ENCODE data around the gene ECHDC3. TPM values are rescaled to one million over a fixed set of nuclear protein-coding genes. Genes with fewer than 3 reads are reported as not detected.

ECHDC3 gene
- polyA plus RNA-seq, 10 donors: 5.3 to 9.4 (median 7.1) TPM

GRCh38 chr10:11746883-11747539 is 4.8 kb downstream of the ECHDC3 start:
- DNase-seq: no peak

DNA sequence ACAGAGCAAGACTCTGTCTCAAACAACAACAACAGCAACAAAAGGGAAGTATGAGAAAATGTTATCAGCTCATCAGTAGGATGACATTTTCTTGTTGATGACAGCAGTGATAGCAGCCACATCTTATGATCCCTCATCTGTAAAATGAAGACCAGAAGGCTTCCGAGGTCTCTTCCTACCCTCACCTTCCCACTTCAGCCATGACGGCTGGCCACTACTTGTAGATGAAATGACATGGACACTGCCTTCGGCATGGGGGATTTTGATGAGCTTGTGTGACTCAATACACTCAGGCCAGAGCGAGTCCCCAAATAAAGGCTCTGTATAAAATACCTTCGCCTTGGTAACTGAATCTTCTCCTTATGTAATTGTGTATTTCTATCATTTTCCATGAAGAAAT is 6.7 kb downstream of the ECHDC3 start:
- no peak for DNase-seq

GRCh38 chr10:11750420-11750819 is 8.2 kb downstream of the ECHDC3 start:
- DNase-seq: no peak

DNA sequence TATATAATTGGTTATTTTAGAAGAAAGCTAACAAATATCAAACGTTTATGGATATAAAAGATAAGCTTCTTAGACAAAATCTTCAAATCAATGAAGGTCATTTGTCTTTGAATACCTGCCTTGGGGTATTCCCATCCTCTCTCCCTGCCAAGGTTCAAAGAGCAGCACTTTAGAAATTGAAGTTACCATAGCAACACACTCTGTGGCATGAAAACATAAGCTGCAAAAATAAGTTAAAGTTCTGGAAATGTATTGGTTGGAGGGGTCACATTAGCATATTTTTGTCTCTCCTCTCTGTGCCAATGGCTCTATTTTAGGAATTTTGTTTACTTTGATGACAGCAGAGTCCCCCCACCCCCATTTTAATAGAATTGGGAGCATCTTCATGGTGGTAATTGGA is 12.0 kb downstream of the ECHDC3 start:
- no peak for DNase-seq

- no peak for DNase-seq
Measured at GRCh38 chr10:11754620-11755019, 12.4 kb downstream of the ECHDC3 start.

DNA sequence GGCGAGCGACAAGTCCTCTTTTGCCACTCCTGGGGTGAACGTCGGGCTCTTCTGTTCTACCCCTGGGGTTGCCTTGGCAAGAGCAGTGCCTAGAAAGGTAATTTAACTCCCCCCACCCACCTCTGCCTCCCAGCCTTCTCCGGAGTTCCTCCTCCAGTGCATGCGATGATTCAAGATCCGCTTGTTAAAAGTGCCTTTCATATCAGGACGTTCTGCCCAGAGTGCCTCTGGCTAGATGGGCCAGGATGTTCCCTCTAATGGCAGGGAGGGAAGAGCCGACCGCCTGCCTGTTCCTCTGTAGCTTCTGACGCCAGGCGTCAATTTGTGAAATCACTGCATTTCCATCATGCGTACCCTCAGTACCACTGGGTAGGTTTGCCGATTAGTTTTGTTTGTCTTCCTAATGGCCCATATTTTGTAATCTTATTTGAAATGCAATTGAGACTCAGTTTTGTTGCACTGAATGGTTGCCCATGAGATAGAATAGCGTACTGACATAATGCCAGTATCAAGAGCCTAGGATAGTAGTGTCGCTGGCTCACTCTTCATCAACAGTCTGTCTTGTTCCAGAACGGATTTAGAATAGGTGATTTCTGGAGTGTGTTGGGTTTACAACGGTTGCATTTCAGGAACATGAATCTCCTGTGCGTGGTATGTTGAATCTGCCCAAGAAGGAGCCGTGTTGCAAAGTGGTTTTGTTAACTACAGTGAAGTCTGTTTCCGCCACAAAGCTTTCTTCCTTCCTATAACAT is 13.5 kb downstream of the ECHDC3 start:
- no peak for DNase-seq

DNA sequence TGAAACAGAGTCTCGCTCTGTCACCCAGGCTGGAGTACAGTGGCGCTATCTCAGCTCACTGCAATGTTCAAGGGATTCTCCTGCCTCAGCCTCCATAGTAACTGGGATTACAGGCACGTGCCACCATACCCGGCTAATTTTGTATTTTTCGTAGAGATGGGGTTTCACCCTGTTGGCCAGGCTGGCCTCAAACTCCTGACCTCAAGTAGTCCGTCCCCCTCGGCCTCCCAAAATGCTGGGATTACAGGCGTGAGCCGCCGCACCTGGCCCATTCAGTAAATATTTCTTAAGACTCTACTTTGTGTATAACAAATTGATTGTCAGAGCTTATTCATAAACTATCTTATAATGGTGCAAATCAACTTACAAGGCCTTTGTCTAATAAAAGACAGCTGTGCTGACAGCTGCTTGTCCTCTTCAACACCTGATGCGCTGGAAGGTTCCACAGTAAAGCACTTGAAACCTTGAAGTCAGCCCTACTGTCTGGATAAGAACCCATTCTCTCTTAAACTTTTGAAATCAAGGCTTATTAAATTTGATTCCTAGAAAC is 14.7 kb downstream of the ECHDC3 start:
- peak in 2 of 3 donors; percentile 15 to 19 for DNase-seq

DNA sequence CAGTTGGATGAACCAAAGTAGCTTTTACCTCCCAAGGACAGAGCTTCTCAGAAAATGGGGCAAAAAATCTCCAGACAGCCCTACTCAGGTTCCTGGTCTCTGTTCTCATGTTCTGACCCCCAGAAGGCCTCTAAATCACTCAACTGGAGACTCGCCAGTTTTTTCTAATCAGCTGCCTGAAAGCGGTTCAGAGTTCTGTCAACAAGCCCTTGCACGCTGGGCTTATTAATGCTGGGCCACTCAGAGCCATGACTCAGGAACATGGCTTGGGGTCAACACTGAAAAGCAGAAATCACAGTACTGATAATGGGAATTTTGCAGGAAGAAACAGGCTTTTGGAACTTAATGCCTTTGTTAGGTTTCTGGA is 15.3 kb downstream of the ECHDC3 start:
- DNase-seq: peak; percentile 59 to 87 (median 73)

DNA sequence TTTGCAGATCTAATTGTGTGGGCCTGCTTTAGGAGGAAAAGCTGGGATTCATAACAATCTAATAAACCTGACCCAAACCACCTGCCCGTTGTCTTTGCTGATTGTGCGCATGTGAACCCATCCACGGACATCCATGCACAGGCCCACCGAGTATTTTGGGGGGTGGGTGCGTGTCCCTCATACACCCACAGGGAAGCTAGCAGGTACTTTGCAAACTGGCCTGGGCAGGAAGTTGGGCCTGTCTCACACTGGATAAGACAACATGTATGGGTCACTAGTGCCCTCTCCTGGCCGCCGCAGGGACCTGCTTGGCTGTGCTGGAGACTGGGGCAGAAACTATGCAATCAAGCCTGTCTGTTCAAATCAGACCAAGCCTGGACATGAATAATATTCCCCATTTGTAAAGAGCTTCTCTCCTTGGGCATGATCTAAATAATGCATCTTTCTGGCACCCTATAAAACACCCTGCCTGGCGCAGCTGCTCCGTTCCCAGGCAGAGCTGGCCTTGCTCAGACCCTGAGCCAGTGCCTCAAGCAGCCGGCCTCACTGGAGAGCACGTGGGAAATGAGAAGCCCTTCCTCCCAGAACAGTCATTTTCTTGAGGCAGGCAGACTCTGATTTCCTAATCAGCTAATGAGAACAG is 15.8 kb downstream of the ECHDC3 start:
- DNase-seq: peak; percentile 76 to 91 (median 82)

GRCh38 chr10:11758527-11759236 is 16.5 kb downstream of the ECHDC3 start:
- DNase-seq: no peak

DNA sequence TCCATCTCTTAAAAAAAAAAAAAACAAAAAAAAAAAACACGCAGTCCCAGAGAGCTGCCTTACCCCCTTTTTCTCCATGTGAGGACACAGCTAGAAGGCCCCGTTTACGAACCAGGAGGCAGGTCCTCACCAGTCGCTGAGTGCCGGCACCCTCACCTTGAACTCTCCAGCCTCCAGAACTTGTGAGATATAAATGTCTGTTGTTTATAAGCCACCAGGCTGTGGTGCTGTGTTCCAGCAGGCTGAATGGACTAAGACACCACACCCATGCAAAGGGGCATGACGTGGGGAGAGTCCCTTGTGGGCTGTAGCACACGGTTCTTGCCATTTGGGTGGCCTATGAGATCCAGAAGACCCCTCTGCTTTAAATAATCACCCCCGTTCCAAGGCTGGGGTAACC is 17.2 kb downstream of the ECHDC3 start:
- DNase-seq: no peak

DNA sequence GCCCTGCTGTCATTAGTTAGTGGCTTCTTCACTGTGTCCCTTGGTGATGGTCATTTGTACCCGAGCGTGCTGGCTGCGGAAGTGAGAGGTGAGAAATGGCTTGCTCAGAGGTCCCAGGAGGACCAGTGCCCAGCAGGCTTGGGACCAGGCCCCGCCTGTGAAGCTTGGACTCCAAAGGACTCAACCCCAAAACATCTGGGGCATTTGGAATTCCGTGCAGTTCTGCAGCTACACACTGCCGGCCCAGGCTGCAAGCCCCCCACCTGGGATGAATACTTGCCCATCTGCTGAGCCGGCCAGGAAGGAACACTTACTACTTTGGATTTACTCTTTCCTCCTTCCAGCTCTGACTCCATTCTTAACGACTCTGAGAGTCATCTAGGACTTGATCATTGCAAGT is 18.0 kb downstream of the ECHDC3 start:
- no peak for DNase-seq

GRCh38 chr10:11760861-11761260 is 18.7 kb downstream of the ECHDC3 start:
- no peak for DNase-seq

DNA sequence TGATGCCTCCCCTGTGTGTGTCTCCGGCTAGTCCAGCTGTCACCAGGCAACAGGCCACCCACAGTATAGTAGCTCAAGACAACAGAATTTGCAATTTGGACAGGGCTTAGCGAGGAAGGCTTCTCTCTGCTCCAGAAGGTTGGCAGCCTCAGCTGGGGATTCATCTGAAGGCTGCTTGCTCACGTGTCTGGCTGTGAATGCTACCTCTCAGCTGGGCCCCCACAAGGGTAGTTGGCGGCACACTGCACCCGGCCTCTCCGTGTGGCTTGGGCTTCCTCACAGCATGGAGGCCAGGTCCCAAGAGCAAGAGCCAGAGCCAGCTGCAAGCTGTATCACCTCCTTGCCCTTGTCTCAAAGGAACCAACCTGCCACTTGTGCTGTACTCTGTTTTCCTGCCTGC is 19.2 kb downstream of the ECHDC3 start:
- no peak for DNase-seq

GRCh38 chr10:11762706-11763500 is 20.7 kb downstream of the ECHDC3 start:
- DNase-seq: no peak

DNA sequence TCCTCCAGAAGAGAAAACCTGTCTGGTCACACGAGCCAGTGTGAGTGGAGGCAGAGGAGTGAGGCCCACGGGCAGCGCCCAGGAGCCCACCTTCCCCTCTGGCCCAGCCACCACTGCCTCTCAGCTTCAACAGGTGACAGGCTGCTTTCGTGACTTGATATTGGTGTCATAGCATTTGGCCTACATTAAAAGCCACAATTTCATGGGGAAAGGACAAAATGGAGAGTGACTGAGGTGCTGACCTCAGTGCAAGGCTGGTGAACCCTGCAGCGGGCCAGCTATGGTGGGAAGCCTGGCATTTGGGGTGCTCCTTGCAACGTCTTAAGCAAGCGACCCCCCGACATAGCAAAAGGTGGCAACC is 21.3 kb downstream of the ECHDC3 start:
- DNase-seq: no peak

DNA sequence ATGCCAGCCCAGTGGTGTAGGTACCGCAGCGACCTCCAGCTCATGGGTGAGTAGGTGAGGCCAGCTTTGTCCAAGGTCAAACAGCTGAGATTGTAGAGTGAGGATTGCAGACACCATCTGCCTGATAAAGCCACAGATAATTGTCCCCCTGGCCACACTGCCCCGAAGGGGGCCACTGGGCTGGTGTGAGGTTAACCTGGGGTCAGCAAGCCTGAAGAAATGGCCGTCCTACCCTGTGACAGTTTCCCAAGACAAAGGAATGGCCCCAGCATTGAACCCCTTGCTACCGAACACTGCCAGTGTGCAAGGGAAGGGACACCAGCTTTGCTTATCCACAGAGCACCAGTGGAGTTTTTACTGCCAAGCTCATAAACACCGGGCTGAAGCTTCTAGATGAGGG is 23.0 kb downstream of the ECHDC3 start:
- no peak for DNase-seq

GRCh38 chr10:11772575-11773288 is 30.6 kb downstream of the ECHDC3 start:
- DNase-seq: no peak

GRCh38 chr10:11773761-11774441 is 31.7 kb downstream of the ECHDC3 start:
- DNase-seq: no peak

DNA sequence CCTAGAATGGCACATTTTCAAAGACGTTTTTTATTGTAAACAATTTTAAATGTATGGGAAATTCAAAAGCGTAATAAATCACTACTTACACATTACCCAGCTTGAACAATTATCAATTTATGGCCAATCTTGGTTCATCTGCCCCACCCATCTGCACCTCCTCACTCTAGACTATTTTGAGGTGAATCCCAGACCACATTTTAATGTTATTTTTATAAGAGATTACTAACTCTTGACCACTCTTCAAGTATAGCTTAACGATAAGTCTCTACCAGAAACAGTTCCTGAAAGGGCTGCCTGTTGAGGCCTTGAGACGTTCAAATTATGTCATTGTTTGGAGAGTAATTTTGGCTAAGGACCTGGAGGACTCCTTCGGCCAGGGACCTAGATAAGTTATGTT is 33.2 kb downstream of the ECHDC3 start:
- no peak for DNase-seq

Data from muscle of back (tissue), 11 donors.